GM18858 (cell line): ENCODE measurements around the gene C5orf46.
"Not testable (repeated sequence)": the region's sequence is repeated elsewhere in the genome, so short reads cannot be mapped to it uniquely, and the experiment has no call there.

Experiments
- ATAC-seq: cut with Tn5 transposase; IDR thresholded peaks from one replicate; pipeline ENCODE4 v1.9.1; 2021; ENCODE audit not compliant: unreplicated experiment

C5orf46 gene

DNA sequence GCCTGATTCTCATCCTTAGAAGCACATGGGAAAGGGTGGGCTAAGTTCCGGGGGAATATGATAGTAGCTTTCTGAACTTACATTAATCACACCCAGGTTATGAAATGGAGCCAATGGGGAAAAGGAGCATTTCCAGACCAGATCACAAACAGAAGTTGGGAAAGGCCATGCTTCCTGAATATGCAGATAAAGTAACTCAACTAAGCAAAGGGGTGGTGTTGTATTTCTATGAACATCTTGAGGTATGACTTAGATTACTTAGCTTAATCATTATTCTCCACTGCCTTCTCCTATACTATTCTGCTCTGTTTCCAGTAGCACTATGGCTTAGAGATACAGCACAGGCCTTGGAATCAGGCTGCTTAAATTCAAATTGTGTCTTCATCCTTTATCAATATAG is 10.5 kb downstream of the C5orf46 start:
- no peak for ATAC-seq

GRCh38 chr5:147893820-147894219 is 12.5 kb downstream of the C5orf46 start:
- ATAC-seq = no peak

GRCh38 chr5:147892696-147893296 is 13.5 kb downstream of the C5orf46 start:
- no peak for ATAC-seq

GRCh38 chr5:147887930-147888329 is 18.4 kb downstream of the C5orf46 start:
- ATAC-seq = no peak

- ATAC-seq = no peak
Measured at GRCh38 chr5:147887026-147887627, 19.2 kb downstream of the C5orf46 start.

GRCh38 chr5:147882586-147883313 is 23.6 kb downstream of the C5orf46 start:
- no peak for ATAC-seq

GRCh38 chr5:147880487-147880886 is 25.9 kb downstream of the C5orf46 start:
- ATAC-seq = no peak

DNA sequence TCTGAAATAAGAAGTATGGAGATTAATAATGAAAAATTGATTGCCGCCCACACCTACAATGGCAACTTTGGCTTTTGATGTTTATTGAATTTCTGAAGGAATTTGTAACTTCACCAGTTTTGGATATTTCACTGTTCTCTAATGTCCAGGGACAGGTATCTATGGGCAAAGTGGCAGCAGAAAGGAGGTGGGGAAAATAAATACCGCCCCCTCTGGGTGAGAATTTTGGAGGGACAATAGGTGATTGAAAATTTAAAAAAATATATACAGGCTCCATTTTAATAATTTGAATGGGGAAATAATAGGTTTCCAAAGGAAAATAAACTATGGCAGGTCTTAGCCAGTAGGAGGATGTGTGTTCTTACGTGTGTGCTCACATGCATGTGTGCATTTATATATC is 26.6 kb downstream of the C5orf46 start:
- ATAC-seq = no peak

DNA sequence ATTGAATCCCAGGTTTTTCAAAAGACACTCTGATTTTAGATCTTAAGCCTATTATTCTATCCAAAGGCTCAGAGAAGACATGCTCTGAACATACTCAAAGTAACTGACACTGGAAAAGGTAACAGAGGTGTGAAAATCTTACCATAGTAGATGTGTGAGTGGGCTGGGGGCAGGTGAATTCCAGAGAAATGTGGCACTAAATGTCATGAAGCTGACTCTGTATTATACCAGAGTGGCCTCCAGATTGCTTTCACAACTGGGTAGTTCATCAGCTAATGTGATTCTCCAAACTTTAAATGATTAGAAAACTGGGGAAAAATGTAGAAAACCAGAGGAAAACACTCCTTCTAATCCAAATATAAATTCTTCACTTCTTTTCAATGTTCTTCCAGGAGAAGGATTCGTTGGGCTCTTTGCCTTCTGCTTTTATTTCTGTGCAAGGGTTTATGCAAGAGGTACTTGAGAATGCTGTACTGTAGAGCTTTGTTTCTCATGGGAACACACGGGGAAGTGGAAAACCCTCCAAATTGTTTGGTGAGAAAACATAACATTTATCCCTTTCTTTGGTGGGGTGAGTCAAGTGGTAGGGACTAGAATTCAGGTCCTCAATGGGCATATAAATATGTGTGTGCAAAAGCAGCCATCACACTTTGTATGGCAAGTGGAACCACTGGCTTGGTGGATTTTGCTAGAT is 28.1 kb downstream of the C5orf46 start, which contains the start of gene SCGB3A2:
SCGB3A2 (plus strand) TSS at position 646 of the 694 bp plus-strand sequence. CDS start 93 bp downstream, outside the sequence.
- ATAC-seq = no peak

DNA sequence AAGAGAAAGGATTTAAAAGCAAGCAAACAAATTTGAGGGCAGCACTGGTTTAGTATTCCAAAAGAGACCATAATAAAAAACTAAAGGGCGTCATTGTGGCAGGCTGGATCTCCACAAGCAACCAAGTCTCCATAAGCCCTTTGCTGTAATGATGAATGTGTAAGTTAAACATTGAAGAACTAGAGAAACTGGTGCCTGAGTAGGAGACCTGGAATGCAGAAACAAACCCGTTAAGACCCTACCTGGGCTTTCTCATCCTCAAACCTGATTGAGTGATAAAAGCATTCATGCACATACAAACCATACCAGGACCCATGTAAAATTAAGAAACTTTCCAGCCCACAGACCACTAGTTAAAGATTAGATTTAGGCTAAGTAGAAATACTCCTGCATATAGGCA is 29.7 kb downstream of the C5orf46 start:
- no peak for ATAC-seq

DNA sequence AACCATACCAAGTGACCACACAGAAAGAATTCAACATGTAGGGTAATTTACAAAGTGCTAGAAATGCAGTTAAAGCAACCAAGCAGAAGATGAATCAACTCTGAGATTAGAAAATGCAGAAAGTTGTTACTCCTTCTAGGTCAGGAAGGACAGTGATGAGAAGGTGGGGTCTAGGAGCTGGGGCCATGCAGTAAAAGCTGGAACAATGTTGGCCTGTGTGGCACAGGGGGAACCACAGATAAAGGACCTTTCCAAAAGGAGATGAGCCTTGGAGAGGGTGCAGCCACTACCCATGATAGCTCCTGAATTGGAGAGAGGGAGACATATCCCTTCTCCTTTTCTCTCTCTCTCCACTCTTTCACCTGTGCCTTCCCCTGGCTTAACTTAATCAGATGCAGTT is 30.2 kb downstream of the C5orf46 start:
- no peak for ATAC-seq

GRCh38 chr5:147874910-147875367 is 31.4 kb downstream of the C5orf46 start:
- no peak for ATAC-seq

DNA sequence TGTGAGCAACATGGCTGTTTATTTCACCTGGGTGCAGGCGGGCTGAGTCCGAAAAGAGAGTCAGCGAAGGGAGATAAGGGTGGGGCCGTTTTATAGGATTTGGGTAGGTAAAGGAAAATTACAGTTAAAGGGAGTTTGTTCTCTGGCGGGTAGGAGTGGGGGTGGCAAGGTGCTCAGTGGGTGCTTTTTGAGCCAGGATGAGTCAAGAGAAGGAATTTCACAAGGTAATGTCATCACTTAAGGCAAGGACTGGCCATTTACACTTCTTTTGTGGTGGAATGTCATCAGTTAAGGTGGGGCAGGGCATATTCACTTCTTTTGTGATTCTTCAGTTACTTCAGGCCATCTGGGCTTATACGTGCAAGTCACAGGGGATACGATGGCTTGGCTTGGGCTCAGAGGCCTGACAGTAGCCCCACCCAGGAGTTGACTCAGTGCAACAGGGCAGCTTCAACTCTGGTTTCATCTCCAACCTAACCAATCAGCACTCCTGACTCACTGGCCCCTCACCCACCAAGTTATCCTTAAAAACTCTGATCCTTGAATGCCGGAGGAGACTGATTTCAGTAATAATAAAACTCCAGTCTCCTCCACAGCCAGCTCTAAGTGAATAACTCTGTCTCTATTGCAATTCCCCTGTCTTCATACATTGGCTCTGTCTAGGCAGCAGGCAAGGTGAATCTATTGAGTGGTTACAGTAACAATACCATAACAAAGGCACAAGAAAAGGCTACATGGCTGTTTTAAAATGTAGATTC is 32.0 kb downstream of the C5orf46 start:
- not testable (repeated sequence) for ATAC-seq

- ATAC-seq = not testable (repeated sequence)
Measured at GRCh38 chr5:147872744-147873435, 33.4 kb downstream of the C5orf46 start.

DNA sequence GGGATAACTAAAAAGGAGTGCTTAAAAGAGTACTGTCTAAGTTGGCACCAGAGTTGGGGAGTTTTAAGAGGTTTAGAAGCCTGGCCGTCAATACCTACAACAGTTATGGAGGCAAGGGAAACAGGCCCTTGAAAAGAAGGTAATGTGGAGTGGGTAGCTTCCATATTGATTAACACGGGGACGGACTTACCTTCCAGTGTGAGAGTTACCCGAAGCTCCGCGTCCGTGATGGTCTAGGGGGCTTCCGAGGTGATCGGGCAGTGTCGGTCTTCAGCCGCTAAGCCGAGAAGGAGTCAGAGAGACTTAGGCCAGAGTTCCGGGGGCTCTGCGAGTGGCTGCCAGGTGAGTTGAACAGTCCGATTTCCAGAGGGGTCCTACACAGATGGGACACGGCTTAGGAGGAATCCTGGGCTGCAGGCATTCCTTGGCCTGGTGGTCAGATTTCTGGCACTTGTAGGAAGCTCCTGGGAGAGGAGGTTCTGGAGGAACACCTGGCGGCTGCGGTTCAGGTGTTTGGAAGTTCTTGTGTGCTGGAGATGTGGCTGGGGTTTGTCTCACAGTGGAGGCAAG is 34.3 kb downstream of the C5orf46 start:
- not testable (repeated sequence) for ATAC-seq

GRCh38 chr5:147869892-147870291 is 36.4 kb downstream of the C5orf46 start:
- not testable (repeated sequence) for ATAC-seq

DNA sequence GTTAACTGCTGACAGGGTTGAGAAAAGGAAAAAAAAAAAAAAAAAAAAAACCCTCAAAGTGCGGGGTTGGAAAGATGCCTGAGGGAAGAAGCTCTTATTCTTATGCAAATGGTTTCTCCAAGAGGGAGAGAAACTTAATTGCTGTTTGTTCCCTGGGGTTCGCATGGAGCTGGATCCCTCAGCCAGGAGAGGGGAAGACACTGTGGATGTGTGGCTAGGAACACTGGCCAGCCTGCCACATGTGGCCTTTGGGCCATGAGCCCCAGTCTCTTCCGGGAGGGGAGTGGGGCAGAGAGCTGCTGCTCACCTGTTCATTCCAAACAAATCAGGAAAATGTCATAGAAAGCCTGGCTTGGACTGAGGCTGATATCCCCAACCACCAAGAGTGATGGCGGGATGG is 37.2 kb downstream of the C5orf46 start:
- ATAC-seq = no peak

DNA sequence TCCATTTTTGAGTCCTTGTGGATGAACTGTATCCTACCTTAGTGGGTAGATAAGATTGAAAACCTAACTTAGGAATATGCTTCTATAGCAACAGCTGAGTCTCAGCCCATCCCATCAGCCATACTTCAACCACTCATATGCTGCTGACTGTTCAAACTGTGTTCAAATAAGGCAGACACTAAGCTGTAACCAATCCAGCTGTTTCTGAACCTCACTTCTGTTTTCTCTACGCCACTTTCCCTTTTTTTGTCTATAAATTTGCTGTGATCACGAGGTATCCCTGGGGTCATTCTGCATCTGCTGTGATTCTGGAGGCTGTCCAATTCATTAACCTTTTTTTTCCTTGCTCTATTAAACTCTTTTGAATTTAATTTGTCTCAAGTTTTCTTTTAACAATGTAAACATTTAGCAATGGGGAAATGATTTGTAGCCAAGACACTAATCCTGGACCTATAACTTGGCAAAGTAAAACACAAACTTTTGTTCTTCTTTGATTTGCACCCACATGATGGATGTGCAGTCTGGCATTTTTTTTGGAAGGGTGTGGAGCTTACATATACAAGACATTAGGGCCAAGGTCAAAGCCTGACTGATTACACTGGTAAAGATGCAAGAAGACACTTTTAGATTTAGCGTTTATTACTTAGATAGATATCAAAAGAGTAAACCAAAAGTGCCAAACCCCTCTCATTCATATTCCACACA is 42.7 kb downstream of the C5orf46 start:
- no peak for ATAC-seq

DNA sequence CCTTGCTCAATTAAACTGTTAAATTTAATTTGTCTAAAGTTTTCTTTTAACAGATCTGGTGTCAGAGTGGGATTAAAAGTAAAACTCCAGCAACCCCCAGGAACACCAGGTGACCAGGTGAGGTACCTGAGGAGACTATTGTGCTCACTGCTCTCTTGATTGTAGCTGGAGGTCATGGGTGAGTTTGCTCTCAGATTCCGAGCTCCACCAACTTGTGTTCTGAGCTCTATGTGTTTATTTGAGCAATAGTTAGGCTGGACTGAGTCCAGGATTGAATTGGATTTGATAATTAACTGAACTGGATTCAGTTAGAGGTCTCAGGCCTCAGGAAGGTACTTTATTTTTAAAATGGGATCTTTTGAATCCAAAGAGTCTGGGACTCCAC is 45.7 kb downstream of the C5orf46 start:
- no peak for ATAC-seq
